GM18951 (cell line): ENCODE data around the gene TMEM151B.

Source experiments
- POLR2A ChIP-seq: IDR thresholded peaks from 4 replicates; pipeline ENCODE4 v1.6.1; 2011; ENCODE audit warnings: mild to moderate bottlenecking; ENCODE audit not compliant: insufficient read length, insufficient read depth; ENCODE audit errors: extremely low read depth
- in situ Hi-C: fragments of 300-500 bp; cut with MboI; formaldehyde crosslinking; loops from one replicate; pipeline ENCODE4 v1.12.0; 2022; ENCODE audit warnings: low sequenced_read_pairs, mixed read lengths, inconsistent platforms; ENCODE audit not compliant: unreplicated experiment

Gene TMEM151B

DNA sequence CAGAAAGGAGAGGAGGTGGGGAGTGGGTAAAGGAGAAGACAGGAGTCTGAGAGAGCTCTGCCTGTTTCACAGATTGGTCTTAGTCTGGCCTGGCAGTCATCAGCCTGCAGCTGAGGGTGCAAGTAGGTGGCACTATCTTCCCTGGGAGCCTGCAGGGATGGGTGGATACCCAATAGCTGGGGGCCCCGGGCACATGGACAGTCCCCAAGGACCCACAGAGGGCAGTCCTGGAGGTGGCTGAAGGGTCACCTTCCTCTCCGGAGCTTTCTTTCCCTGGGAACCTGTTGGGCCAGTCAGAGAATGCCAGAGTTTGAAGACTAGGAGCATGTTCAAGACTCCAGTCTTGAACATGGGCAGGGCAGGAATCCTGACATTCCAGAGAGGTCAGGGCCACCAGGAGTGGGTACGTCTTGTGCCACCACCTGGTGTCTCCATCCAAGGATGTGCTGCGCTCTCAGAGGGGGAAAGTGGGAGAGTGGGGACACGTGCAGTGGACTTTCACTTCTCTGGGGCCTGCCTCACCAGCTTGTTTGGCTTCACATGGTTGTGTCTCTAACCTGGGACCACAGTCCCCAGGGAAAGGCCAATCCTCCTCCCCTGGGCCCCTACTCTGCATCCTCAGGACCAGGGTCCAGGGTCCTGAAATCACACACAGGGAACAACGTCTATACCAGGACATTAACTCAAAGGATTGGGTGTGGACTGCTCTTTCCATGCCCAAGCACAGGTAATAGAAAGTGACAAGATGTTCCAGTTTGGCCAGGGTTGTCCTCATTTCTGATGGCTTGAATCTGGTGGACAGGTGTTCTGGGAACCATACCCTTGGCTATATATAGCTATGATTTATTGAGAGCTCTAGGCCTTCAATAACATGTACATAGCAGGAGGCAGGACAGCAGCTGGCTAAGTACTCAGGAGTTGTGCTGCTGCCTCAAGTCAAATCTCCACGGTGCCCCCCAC is 24.9 kb downstream of the TMEM151B start:
- no peak for TF ChIP-seq POLR2A
- in situ Hi-C loops: no loop called here

DNA sequence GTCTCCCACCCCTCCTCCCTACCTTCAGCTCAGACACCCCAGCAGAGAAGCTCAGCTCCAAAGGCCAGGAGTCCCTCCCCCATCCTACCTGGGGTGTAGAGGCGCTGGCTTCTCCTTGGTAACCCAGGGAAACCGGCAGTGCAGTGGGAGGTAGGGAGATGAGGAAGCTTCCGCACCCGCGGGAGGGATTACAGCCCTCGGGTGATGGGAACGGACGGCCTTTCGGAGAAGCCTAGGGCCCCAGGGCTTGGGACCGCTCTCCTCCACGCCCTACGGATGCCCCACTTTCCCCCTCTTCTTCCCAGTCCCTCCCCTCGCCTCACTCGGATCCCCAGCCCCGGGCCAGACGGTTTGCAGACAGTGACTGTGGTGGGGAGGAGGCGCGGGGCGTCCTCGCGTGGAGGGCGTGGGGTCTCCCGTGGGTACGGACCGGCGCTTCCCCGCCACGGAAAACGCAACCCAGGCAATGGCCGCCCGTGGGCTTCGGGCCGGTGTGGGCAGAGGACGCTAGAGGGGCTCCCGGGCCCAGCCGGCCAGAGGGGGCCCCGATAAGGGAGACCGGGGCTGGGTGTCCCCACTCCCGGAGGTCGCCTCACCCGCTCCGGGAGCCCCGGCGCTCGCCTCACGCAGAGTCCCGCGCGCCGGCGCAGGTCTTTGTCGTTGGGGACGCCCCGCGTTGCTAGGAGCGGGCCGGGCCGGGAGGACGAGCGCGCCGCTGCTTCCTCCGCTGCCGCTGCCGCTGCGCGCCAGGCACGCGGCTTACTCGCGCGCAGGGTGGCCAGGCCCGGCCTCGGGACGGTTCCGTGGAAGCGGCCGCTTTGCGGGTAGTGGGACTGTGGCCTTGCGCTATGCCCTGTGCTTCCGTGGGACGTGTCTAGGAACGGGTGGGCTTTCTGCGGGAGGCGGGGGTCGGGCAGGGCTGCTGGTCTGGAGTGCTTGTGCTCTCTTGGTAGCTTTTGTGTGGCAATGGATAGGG is 27.1 kb downstream of the TMEM151B start:
- no peak for TF ChIP-seq POLR2A
- in situ Hi-C loops: no loop called here

DNA sequence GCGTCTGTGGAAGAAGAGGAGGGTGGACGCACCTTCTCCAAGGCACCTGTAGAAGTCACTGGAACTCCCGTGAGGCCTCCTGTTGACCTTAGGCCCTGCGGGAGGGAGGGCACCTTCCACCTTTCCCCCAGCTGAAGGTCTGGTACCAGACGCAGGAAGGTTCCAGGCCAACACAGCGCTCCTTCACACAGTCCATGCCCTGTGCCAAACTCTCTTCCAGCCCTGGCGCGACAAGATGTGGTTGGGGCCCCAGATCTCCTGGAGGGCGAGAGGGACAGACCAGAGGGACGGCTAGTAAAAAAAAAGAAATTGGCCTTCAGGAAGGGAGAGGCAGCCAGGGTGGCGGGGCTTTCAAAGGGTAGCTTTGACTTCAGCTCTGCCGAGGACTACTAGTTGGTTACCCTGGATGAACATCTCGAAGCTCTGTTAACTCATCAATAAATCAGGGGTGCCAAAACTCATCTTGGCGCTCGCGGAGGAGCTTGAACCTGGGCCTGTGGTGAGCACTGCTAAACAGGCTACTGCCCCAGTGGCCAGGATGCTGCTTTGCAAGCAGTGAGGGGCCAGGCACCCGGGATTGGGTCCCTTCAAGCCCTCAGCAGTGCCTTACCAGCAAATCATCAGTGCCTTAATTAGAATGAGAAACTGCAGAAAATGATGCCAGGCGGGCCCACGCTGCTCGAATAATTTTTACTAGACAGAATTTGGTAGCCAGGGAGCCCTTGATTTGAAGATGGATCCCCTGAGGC is 28.0 kb downstream of the TMEM151B start:
- in situ Hi-C loops: no loop called here
- TF ChIP-seq POLR2A: no peak

DNA sequence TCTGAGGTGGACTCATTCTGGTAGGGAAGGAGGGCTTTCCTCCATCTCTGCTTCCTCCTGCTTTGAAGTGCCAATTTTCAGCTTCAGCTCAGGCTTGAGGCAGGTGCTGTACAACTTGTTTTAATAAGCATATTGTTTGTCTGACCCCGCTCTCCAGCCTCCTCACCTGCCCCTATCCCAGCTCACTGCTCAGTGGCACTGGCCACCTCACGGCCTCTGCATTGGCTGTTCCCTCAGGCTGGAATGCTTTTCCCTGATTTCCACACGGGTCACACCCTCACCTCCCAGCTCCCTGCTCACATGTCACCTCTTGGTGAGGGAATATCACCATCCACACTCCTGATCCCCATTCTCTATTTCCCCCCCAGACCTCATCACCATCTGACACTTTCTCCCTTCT is 28.6 kb downstream of the TMEM151B start:
- in situ Hi-C loops: no loop called here

DNA sequence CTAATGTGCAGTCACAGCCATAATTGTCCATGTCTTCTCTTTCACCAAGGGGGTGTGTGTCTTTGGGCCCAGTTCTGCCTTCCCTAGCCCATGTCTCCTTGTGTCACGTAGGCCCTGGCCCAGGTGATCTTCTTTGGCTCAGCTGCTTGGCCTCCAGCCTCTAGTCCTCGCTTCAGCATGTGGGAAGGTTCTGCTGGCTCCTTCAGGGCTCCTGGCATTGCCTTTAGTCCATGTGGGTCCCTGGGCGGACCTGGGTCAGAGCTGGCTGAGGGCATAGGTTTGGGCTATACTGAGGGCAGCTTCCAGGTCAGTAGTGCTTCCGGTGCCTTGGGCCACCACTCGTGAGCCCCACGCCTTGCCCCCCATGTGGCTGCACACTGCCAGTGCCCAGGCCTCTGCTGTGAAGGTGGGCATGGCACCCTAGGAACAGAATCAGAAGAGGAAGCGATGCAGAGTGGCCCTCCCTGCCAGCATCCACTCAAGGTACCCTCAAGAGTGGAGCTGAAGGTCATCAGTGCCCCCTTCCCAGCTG is 30.1 kb downstream of the TMEM151B start:
- in situ Hi-C loops: no loop called here
- TF ChIP-seq POLR2A: no peak

More for the DNA sequence above, 28.6 kb downstream of the TMEM151B start:
- TF ChIP-seq POLR2A: no peak

DNA sequence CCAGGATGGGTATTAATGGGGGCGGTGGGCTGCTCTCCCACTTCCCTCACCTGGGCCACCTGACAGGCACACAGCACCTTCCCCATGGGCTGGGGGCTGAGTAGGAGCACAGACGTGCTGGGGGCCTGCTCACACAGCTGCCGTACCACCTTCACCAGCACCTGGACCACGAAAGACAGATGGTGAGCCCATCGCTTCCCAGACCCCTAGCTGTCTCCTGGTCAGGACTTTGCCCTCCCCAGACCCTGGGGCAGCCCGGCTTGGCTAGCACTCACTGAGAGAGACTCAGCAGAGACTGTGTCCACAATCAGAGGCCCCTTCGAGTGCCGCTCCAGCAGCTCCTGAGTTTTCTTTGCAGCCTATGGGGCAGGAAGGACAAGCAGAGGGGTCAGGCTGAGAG is 30.9 kb downstream of the TMEM151B start:
- TF ChIP-seq POLR2A: no peak
- in situ Hi-C loops: no loop called here

DNA sequence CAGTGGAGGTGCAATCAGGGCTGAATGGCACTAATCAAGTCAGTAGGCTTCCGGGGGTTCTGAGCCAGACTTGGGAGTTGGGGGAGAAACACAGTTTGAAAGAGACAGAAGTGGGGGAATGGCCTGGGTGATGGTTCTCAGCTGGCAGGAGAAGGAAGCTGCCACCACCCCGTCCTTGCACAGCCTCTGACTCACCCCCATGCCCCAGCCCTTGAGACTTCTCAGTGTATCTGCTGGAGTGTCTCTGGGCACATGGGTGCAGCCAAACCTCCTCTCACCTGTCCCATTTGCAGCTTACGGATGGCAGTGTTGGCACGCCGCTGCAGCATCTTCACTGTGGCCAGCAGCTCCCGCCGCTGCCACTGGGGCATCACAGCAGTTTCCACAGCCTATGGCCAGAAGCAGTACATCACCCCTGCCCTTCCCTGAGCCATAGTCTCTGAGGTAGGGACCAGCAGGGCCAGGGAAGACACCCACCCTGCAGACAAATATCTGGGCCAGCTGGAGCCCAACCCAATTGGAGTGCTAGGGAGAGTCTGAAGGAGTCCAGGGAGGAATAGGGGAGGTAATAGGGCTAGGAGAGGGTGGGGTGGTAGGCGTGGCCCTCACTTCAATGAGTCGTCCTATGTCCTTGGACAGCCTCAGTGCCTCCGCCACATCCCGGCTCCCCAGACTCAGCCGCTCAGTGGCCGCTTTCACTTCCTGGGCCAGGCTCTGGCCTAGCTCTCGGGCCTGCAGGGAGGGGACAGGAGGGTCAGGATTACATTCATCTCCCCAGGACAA is 31.7 kb downstream of the TMEM151B start:
- in situ Hi-C loops: no loop called here

DNA sequence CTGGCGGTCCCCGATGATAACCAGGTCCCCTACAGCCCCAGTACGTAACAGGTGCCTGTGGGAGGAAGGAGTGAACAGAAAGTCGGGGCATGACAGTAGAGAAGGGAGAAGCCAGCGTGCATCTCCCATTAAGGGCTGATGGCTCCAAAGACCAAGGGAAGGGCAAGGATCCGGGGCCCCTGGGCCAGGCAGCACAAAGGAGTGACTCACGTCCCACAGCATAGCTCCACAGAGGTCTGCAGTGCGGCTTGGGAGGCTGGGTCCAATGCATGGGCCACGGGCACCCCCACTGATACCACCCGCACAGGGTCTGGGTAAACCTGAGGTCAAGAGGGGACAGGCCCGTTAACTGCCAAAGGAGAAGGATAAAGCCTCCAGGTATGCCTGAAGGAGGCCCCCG is 32.6 kb downstream of the TMEM151B start:
- no peak for TF ChIP-seq POLR2A
- in situ Hi-C loops: no loop called here

More for the DNA sequence above, 31.7 kb downstream of the TMEM151B start:
- no peak for TF ChIP-seq POLR2A

DNA sequence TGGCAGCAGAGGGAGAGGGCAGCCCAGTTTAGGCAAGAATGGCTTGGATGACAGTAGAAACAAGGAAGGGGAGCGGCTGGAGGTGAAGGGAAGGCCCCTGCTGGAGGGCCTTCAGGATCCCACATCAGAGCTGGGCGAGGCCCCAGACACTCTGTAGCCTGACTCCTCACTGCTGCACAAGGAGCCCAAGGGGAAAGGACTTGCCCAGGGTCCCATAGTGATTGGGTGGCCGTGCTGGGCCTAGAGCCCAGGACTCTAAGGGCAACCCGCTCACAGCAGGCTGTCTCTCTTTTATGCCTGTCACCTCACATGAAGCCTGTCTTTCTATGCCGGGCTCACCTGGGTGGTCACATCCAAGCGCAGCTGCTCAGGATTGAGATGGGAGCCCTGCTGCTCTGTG is 33.6 kb downstream of the TMEM151B start:
- TF ChIP-seq POLR2A: no peak
- in situ Hi-C loops: no loop called here

DNA sequence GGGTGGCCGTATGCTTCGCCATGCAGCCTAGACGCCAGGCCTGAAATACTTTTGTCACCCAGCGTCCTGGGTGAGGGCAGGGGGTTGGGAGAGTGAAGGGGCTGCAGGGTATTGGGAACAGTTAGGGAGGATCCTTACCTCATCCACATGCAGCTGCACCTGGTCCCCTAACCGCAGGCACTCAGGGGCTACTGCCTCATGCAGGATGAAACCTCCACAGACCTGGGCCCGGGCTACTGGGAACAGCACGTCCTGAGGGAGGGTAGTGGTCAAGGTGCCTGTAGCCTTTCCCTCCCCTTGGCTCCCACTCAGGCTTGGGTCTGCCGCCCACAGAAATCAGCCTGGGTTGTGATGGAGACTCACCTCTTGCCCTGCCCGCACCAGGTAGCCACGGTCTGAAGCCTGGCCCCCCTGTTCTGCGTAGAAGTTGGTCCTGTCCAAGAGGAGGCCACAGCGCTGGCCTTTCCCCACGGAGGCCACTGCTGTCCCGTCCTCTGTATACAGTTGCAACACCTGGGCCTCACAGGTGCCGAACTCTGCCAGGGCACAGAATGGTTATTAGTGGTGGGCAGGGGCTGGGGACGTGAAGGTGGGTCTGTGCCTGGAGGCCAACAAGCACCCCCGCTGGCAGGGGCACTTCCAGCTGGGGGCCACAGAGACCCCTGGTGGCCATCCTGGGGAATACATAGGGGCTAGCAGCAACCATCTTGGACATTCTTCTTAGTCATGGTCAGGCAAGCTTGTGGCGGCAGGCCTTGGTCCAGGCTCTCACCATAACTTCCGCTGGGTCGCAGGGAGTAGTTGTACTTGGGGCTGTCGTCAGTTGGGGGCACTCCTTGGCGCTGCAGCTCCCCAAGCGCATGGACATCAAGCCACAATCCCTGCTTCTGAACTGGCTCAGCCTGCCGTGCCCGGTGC is 34.3 kb downstream of the TMEM151B start:
- TF ChIP-seq POLR2A: no peak
- in situ Hi-C loops: no loop called here

DNA sequence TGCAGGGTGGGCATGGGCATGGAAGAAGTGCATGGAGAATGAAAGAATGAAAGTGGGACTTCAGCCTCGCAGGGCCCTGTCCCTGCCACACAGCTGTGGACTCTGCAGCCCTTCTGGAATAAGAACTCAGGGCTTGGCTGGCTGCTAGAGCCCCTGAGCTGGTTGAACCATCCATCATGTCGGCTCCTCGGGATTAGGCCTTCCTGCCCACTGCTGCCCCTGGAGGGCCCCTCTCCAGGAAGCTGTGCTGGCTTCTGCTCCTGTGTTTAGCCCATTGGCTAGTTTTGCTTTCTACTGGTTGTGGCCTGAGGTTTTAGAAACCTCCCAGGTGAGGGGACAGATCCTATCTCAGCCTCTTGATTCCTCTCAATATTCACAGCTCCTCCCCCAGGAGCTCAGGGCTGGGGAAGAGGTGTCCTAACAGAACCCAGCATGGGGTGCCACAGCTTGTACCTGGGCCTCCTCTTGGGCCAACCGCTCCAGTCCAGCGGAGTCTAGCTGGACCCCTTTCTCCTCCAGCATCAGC is 35.0 kb downstream of the TMEM151B start:
- in situ Hi-C loops: no loop called here
- no peak for TF ChIP-seq POLR2A
